Kidney (tissue), 14 donors: ENCODE measurements around the gene SERPINA6. TPM values are rescaled to one million over a fixed set of nuclear protein-coding genes. Genes with fewer than 3 reads are reported as not detected.
A peak's percentile ranks its signal among the peaks of the same experiment; 100 is the strongest.

Experiments used
- DNase-seq, 5 donors: peaks; one replicate each; pipeline ENCODE4 v3.0.0-alpha.2; 2013 to 2020
- FAIRE-seq: peaks from 2 replicates; lab custom pipeline; 2012; peaks lifted over from hg19 to GRCh38; lab: Jason Lieb, UNC
- H3K27ac ChIP-seq, 2 donors: one replicate each; pipeline ENCODE4 v1.7.0; 2013; ENCODE audit warnings: low read depth in 2 of 2, low read length in 2 of 2, inconsistent platforms in 1 of 2
- H3K27me3 ChIP-seq: one replicate; pipeline ENCODE4 v1.7.1; 2013; ENCODE audit warnings: low read length, inconsistent platforms; ENCODE audit not compliant: control insufficient read depth, insufficient read depth
- H3K36me3 ChIP-seq, 3 donors: one replicate each; pipeline versions ENCODE4 v1.7.0 to v1.7.1; 2013; ENCODE audit warnings: low read length in 3 of 3, control low read depth in 1 of 3, inconsistent platforms in 1 of 3; ENCODE audit not compliant: insufficient read depth in 3 of 3, control insufficient read depth in 2 of 3
- H3K4me1 ChIP-seq, 3 donors: one replicate each; pipeline versions ENCODE4 v1.7.0 to v1.7.1; 2013; ENCODE audit warnings: low read length in 3 of 3, inconsistent platforms in 1 of 3, low read depth in 1 of 3; ENCODE audit not compliant: control insufficient read depth in 2 of 3, insufficient read depth in 2 of 3
- H3K4me3 ChIP-seq, 3 donors: one replicate each; pipeline versions ENCODE4 v1.7.0 to v1.8.1; 2013; ENCODE audit warnings: low read length in 3 of 3, control low read depth in 1 of 3, inconsistent platforms in 1 of 3
- H3K9ac ChIP-seq, 3 donors: one replicate each; pipeline versions ENCODE4 v1.7.0 to v1.7.1; 2013; ENCODE audit warnings: low read length in 3 of 3, control low read depth in 1 of 3, inconsistent platforms in 1 of 3
- H3K9me3 ChIP-seq, 3 donors: one replicate each; pipeline versions ENCODE4 v1.7.0 to v1.7.1; 2013; ENCODE audit warnings: low read length in 3 of 3, control low read depth in 1 of 3, inconsistent platforms in 1 of 3; ENCODE audit not compliant: control insufficient read depth in 2 of 3, insufficient read depth in 1 of 3
- CTCF ChIP-seq: IDR thresholded peaks from 3 replicates; pipeline ENCODE4 v1.5.1; 2012; ENCODE audit warnings: mild to moderate bottlenecking, moderate library complexity, borderline replicate concordance; ENCODE audit not compliant: insufficient read depth; ENCODE audit errors: extremely low read depth
- intact Hi-C: fragments of 100-400 bp; cut with DNase I; formaldehyde crosslinking; loops from one replicate; pipeline ENCODE4 v1.11.1; 2022
- polyA plus RNA-seq: library from polyadenylated mRNA; stranded (reverse); fragments of 350-450 nt; fragmentation: Illumina TruSeq; extraction: RNeasy Lipid Tissue Mini Kit (QIAGEN cat#74804); gene quantifications from one replicate; pipeline ENCODE4 v1.2.3, GENCODE V29; 2014; ENCODE audit warnings: low read depth, low replicate concordance; ENCODE audit not compliant: insufficient read depth
- total RNA-seq: library from RNA; stranded (reverse); fragmentation: NEBNext Ultra II Directional; extraction: Animal tissue kit (Norgen Biotek cat#: 25700); gene quantifications from one replicate; pipeline ENCODE4 v1.2.1, GENCODE V29; 2021
- donor health status: control.
- donor health status: control.
- donor health status: control.
- donor health status: control.
- donor health status: control.
- donor health status: DM: yes; HTN: yes; CAD: no.
- donor health status: Normal renal cell carcinoma (clear cell type).

SERPINA6 gene
- total and polyA plus RNA-seq, 2 donors from 2014 or later, result 1.7 to 12.9 TPM

GRCh38 chr14:94334872-94335271 lies 11.7 kb upstream of the SERPINA6 start:
- DNase-seq (no peak), FAIRE-seq (peak; percentile 19)
- Histone ChIP-seq H3K9ac (no peak overlapping the region), H3K27me3 (no peaks in the 10 kb centered on the region), H3K4me3 (no peak overlapping the region), H3K27ac (no peak overlapping the region), H3K36me3 (no peaks in the 10 kb centered on the region), H3K4me1 (no peaks in the 10 kb centered on the region), H3K9me3 (no peaks in the 10 kb centered on the region)
- intact Hi-C loops, result no loop called here
- no peak for TF ChIP-seq CTCF

GRCh38 chr14:94332587-94332986 lies 9.5 kb upstream of the SERPINA6 start:
- no peaks in the 10 kb centered on the region for H3K27me3 ChIP-seq
- no peak overlapping the region for H3K4me3 ChIP-seq
- H3K9me3 ChIP-seq, result no peaks in the 10 kb centered on the region
- H3K9ac ChIP-seq, result no peak overlapping the region
- H3K4me1 ChIP-seq, result no peaks in the 10 kb centered on the region
- no peak for FAIRE-seq
- no peak overlapping the region for H3K27ac ChIP-seq
- H3K36me3 ChIP-seq, result no peaks in the 10 kb centered on the region
- intact Hi-C loops, result no loop called here
- no peak for DNase-seq
- TF ChIP-seq CTCF, result no peak

DNA sequence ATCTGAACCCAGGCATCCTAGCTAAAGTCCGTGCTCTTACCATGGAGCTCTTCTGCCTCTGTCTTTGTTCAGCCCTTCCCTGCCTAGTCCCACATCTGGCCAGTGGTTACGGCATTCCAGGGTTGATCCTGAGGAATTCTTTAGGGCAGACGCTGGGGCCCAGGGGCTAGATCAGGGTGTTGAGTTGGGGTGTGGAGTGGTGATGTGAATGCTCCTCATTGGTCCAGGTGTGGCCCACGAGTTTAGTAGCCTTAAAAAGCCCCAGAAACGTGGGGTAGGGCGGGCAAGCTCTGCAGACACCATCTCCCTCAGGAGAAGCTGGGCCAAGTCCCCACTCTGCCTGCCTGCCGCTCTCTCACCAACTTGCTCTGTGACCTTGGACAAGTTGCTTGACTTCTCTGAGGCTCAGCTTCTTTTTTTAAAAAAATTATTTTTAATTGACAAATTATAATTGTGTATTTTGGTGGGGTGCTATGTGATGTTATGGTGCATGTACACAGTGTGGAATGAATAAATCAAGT lies 9.0 kb upstream of the SERPINA6 start:
- Histone ChIP-seq H3K4me3 (no peak overlapping the region), H3K27ac (no peak overlapping the region), H3K4me1 (no peaks in the 10 kb centered on the region), H3K36me3 (no peaks in the 10 kb centered on the region), H3K9me3 (no peaks in the 10 kb centered on the region), H3K9ac (no peak overlapping the region), H3K27me3 (no peaks in the 10 kb centered on the region)
- intact Hi-C loops, result no loop called here
- TF ChIP-seq CTCF, result no peak
- DNase-seq (no peak), FAIRE-seq (no peak)

- intact Hi-C loops, result no loop called here
- no peak for FAIRE-seq
- Histone ChIP-seq H3K9ac (no peak overlapping the region), H3K4me1 (no peaks in the 10 kb centered on the region), H3K4me3 (no peak overlapping the region), H3K27ac (no peak overlapping the region), H3K9me3 (no peaks in the 10 kb centered on the region), H3K36me3 (no peaks in the 10 kb centered on the region), H3K27me3 (no peaks in the 10 kb centered on the region)
- TF ChIP-seq CTCF, result no peak
- DNase-seq, result no peak
These were observed 8.3 kb upstream of the SERPINA6 start for GRCh38 chr14:94331462-94331861.
